GM18909 (cell line): ENCODE measurements around the gene RHOBTB3.
A peak's percentile ranks its signal among the peaks of the same experiment; 100 is the strongest.

Experiments used
- ATAC-seq: cut with Tn5 transposase; IDR thresholded peaks from one replicate; pipeline ENCODE4 v1.9.1; 2021; ENCODE audit warnings: mild to moderate bottlenecking; ENCODE audit not compliant: unreplicated experiment, poor library complexity

Gene RHOBTB3

DNA sequence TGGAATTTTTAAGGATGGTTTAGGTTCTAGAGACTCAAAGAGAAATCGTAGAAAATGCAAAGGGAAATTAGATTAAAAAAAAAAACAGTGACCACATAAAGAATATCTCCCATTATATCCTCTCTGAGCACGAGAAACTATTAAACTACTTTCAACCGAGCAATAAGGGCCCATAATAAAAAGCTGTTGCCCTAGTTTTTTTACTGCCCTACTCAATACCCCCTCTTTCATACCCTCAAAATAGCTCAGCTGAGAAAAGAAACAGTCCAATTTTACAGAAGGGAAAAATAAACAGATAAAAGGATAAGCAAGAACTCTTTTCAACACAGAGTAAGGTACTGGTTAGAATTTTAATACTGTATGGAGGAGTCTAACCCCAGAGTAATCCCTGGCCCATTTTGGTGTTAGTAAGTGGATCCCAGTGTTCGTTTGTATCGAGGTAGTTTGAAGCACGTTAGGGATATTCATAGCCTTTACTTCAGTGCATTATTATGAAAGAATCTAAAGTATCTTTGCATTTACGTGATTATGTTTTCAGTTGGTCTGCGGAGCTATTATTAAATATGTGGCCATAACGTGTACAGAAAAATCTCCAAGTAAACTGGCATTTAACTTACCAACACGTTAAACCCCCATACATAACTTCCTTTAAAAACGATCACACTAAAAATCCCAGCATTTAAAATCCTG, 980 bp upstream of the RHOBTB3 start:
- ATAC-seq: no peak

DNA sequence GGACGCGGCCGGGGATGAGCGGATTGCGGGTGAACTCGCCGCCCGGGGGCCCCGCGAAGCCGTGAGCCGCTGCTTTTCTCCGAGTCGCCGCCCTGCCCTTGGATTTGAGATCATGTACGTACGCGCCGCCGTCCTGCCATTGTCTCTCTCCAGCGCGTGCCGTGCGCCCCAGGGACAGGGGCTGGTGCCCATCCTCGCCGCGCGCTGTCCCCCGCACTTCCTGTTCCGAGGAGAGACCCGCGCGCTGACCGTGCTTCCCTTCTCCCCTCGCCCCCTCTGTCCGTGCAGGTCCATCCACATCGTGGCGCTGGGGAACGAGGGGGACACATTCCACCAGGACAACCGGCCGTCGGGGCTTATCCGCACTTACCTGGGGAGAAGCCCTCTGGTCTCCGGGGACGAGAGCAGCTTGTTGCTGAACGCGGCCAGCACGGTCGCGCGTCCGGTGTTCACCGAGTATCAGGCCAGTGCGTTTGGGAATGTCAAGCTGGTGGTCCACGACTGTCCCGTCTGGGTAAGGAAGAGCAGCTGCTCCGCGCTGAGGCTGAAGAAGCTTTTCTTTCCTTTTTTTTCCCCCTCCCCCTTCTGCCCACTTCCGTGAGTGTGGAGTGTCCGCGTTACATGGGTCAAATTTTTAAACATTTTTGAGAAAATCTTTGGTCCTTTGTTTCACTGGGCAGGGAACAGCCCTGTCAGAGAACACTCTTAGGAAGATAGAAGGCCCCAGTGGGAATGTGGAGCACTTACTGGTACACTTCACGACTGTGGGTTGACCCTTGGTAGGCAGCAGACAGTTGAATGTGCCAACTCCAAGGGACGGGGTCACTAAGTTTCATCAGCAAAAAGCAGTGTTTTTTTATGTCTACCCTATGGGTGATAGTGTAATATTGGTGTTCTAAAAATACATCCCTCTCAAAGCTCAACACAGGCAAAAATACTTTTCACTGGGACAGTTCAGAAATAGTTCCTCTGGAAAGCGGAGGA, 727 bp downstream of the RHOBTB3 start:
- peak; percentile 41 for ATAC-seq

DNA sequence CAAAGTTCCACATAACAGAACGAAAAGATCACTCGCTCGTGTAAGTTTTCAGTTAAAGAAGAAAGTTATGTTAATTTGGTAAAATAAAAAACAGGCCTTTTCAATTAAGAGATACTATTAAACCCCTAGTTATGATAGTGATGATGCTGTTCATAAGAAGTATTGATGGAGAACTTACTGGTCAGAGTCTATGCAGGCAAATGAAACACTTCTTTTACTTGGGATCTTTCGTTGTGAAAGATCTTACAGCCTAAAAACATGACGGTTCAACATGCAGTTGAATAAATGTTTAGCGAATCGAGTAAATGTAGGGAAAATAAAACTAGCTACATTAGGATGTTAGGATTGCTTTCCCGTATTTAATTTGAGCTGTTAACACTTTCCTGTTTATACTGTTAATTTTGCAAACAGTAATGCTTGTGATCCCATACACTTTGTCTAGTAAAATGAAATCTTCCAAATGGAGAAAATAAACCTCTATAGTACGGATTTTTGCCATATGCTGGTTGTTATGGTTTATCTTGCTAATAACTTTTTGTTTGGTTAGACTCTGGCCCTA, 2.0 kb downstream of the RHOBTB3 start:
- ATAC-seq: no peak

DNA sequence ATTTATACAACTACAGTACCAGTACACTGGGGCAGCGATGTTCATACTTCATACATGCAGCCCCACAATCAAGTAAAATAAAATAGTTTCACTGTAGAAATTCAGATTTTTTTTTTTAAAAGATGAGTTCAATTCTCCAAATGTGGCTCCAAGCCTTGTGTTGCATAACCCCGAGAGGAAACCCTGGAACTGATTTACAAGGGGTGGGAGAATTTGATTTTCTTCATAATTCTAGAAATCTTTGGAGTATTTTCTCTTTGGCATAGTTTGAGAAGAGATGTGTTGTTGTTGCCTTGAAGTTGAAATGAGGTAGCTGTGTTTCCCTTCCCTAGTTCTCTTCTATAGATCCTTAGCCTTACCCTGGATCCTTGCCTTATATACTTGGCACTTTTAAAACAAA, 3.1 kb downstream of the RHOBTB3 start:
- ATAC-seq: no peak

DNA sequence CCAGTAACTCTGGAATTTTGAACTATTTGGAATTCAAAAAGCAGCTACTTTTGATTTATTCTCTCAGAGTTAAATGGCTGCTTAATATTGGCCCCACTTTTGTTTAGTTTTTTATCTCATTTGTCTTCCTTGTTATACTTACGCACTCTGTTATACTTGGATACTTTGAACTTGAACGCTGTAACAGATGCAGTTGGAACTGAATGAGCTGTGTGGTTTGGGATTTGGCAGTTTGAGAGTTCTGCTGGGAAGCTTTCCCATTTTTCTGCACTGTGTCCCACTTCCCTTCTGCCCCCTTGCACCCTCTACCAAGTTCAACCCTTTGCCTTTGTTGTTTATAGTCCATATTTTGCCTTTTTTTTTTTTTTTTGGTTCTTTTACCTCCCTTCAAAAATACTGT, 3.8 kb downstream of the RHOBTB3 start:
- ATAC-seq: no peak

DNA sequence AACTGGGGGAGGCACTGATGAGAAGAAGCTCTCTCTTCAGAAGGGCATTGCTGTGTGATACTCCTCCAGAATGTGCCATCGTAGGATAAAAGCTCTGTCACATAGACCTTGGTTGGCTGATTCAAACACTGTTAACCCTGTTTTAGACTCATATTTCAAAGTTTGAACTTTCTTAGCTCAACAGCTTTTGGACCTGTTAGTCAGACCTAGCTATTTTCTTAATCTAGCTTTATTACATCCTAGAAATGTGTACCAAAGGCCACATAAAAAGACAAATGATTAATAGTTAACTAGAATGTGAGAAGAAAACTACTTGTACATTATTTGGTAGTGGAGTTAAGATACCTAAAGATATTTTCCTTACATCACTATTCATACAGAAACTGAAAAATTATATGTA, 4.3 kb downstream of the RHOBTB3 start:
- ATAC-seq: no peak

DNA sequence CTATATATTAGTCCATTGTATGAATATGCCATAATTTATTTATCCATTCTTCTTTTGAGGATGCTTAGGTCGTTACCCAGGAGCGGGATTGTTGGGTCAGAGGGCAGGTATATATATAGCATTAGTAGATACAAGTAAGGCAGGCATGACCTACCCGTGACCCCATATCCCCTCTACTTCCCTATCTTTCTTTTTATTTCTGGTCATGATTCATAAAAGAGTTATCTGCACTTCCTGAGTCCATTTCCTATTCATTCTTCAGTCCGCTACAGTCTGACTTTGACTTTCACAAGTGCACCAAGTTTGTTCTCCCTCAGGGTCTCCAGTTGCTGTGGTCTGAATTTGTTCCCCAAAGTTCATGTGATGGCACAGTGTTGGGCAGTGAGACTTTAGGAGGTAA, 6.9 kb downstream of the RHOBTB3 start:
- no peak for ATAC-seq

DNA sequence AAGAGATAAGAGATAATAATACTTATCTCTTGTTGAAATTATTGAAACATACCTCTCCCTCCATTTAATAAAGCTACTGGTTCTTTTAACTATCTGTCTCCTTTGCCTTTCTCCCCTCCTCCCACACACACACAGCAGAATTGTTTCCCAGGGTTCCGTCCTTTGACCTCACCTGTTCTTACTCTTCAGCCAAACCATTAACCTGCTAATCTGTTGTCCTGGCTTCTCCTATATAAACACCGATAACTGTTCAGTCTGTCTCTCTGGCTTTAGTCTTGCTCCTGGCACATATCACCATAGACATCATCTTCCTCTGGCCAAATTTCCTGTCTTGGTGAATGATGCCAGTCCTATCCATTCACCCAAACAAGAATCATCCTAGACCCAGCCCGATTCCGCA, 7.7 kb downstream of the RHOBTB3 start:
- ATAC-seq: no peak

DNA sequence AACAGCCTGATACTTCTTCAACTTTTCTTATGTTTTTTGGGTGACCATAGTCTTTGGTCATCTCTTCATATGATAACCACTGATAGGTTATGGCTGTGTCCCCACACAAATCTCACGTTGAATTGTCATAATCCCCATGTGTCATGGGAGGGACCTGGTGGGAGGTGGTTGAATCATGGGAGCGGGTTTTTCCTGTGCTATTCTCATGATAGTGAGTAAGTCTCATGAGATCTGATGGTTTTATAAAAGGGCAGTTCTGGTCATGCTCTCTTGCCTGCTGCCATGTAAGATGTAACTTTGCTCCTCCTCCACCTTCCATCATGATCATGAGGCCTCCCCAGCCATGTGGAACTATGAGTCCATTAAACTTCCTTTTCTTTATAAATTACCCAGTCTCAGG, 8.7 kb downstream of the RHOBTB3 start:
- no peak for ATAC-seq

DNA sequence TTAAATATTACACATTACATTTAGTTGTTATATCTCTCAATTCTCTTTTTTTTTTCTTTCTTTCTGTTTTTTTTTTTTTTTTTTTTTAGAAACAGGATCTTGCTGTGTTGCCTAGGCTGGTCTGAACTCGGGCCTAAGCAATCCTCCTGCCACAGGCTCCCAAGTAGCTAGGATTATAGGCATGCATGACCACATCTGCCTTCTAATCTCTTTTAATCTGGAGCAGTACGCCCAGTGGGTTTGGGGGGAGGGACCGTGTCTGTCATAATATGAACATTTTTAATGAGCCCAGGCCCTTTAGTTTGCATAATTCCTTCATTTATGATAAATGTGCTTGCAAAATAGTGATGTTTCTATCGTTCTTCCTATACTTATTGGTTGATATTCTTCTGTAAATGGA, 10.3 kb downstream of the RHOBTB3 start:
- no peak for ATAC-seq

DNA sequence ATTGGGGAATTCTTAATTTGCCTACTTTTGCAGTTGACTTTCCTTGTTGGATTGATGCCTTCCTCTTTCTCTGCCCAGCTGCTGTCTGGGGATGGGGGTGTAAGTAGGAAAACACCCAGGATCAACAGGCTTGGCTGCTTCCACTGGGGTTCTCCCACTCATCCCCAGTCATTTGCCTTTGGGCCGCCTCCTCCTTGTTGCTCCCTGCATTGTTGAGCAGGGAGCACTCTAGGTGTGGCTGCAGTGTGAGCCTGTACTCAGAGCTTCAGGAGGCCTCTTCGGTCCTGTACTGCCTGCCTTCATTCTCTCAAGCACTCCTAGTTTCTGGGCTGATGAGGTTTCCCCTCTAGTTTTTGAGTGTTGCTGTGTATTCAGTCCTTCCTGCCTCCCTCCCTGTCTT, 12.1 kb downstream of the RHOBTB3 start:
- no peak for ATAC-seq

DNA sequence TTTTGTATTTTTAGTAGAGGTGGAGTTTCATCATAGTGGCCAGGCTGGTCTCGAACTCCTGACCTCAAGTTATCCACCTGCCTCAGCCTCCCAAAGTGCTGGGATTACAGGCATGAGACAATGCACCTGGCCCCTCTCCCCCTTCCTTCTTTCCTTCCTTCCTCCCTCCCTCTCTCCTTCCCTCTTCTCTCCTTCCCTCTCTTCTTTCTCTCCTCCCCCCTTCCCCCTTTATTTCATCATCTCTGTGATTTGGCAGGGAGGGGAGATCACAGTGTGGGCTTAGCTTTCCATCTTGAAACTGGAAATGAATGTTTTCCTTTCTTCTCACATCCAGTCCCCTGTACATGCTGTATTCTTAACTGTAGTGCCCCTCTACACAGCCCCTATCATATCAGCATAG, 12.7 kb downstream of the RHOBTB3 start:
- ATAC-seq: no peak

DNA sequence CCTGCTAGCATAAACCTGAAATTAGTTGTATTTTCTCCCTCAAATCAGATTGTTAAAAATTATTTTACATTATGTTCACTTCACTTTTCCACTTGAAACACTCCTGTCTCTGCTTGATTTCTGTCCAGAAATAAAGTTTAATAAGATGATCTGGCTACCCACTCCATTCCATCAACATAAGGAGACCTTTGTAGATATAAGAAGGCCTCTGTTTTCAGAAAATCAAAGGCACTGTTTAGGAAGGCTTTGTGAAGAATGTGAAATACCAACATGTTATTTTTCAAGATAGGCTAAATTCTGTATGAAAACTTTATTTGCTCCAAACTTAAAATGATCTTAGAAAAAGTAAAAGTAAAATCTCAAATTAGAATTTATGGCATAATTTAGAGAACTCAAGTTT, 15.1 kb downstream of the RHOBTB3 start:
- ATAC-seq: no peak

DNA sequence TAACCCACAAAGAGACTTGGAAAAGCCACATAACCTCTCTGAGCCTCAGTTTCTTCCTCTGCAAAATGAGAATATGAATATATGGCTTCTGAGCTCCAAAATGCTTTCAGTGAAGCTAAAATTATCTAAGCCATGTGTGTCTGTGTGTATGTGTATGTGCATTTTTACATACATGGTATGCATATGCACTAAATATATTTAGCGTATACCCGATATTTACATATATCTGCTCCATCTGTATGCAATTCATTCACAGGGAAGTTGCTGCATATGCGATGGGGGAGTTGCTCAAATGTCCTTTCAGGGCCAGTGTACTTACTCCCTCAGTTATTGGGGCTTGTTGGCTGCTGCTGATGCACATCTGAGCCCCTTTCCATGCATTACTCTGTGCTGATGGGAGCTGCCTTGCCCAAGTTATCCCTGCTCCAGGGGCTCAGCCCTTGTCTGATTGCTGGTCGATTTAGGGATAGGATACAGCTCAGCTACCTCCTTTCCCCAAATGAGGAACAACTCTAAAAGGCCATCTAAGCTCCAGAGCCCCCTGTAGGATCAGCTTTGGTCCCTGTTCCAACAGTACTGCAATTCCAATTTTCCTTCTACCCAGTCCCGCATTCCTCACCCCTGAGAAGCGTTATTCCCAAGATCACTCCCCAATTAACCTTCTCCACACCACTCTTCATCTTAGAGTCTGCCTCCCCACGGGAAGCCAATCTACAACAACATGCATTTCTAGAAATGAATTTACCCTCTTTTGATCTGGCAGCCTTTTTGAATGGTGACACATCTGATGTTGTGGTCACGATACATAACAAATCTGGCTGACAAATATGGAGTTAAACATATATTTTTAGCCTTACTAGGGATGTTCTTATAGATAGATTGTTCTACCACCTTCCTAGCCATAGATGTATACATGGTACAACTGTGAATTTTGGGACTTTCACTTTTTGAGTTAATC, 15.9 kb downstream of the RHOBTB3 start:
- ATAC-seq: no peak

DNA sequence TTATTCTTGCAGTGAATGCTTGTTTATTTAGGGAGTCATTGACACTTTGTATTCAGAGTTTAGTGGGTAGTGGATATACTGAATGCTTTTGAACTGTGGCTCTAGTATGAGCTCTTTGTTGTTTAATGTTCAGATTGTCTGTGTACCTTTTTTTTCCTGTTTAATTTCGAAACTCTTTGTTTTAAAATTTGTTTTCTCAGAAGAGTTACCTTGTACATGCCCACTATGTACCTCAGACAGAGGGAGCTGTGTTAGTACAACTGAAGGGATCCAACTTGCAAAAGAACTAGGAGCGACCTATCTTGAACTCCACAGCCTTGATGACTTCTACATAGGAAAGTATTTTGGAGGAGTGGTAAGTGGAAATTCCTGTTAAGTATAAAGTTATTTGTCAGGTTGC, 17.0 kb downstream of the RHOBTB3 start:
- no peak for ATAC-seq

DNA sequence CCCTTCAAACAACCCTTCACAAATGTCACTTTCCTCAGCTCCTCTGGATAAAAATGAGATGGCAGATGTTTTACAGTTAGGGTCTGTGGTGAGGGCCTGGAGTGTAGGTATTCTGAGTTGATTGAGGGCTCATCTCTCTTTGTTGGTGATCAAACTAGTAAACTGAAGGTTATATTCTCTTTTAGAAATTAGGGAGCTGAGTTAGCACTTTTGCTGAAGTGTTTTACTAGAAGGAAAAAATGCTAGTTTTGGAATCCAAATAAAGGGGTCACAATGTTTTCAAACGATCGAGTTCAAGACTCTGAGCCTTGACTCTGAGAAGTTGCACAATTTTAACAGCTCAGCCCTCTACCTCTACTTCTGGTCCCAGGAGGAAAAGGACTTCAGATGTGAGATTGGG, 23.4 kb downstream of the RHOBTB3 start:
- ATAC-seq: no peak

DNA sequence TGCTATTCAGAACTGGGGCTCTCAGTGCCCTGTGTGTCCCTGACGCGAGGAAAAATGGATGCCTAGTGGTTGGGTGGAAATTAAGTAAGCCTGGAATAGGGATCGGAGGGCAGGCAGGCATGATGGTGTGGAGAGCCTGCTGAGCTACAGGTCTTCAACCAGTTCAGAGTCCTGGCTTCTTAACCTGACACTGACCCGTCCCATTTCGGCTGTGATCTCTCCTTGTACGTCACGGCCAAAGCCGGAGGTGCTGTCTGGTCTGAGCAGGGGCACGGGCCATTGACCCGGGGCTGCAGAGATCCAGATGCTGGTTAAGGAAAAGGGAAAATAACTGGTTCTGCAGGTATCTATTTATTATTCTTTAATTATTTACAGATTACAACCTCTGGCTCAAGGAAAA, 27.9 kb downstream of the RHOBTB3 start:
- no peak for ATAC-seq

DNA sequence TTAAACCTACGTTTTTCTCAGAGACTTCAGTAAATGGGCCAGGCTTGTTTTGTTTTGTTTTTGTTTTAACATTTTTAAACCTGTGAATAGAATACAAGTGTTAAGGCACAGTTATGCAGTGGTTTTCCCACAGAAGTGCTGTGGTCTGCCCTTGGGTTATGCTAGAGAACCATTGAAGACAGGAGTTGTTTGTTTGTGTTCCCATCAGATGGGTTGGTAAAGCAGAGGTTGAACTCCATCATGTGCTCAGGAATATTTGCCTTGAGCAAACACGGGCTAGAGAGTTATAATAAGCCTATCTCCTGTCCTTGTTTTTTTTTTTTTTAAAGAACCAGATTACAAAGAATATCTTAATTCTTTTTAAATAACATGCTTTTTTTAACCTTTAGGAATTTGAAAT, 28.5 kb downstream of the RHOBTB3 start:
- no peak for ATAC-seq

DNA sequence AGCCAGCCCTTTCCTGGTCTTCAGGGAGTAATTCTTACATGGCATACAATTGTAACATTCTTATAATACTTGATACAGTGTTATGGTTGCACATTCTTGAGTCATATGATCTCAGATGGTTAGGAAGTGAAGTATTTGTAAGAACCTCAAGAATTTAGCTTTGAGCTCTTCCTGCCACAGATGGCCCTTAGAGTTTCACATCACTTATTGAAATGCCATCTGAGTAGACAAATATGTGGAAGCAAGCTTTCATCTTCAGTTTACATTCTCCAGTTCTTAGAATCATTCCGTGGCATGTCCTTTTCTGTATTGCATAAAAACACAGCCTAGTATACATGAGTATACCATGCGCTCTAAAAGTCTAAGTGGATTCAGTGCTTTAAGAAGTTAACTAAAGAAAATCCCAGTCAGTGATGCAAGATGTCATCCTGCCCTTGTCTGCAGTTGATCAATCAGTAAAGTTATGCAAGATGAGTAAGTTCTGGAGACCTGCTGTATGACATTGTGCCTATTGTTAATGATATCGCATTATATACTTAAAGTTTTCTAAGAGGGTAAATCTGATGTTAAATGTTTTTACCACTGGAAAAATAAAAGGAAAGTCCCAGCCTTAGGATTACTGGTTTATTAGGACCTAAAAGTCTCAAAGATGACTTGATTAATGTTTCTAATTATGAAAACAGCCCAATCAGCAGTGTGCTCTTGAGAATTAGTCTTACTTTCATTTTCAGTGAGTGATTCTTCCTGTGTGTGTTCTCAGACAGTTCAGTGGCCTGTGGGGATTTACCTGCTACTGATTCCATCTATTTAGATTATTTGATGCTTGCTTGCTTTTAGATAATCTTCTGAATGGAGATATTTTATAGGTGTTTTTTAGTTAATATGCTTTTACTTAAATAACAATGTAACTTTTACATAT, 29.4 kb downstream of the RHOBTB3 start:
- ATAC-seq: peak; percentile 90
